ENCODE measurements around the gene EPN3.

Gene EPN3

DNA sequence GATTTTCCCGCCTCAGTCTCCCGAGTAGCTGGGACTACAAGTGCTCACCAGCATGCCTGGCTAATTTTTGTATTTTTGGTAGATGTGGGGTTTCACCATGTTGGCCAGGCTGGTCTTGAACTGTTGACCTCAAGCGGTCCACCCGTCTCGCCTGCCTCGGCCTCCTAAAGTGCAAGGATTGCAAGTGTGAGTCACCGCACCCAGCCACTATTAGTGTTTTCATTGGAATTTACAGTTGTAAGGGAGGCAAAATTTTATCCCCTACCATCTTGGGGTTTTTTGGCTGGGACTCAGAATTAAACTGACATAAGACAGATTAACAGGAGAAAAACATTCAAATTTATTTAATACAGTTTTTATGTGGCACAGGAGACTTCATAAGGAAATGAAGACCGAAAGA is 36.6 kb upstream of the EPN3 start:
- no peaks in the 10 kb centered on the region for H3K36me3 ChIP-seq (ENCODE audit: control insufficient read depth, insufficient read depth, low read length)
- no peak for DNase-seq
- H3K4me3 ChIP-seq (ENCODE audit: insufficient read depth, low read depth, low read length, poor library complexity, severe bottlenecking) = no peak overlapping the region
- H3K27ac ChIP-seq (ENCODE audit: insufficient read depth, low read length, poor library complexity, severe bottlenecking) = no peak overlapping the region
- no peaks in the 10 kb centered on the region for H3K27me3 ChIP-seq (replicated peaks; ENCODE audit: control insufficient read depth, insufficient read depth, low read length, poor library complexity, severe bottlenecking)
- no peaks in the 10 kb centered on the region for H3K9me3 ChIP-seq (ENCODE audit: control insufficient read depth, low read length)
- no peaks in the 10 kb centered on the region for H3K4me1 ChIP-seq (ENCODE audit: control insufficient read depth, insufficient read depth, low read length, poor library complexity, severe bottlenecking)

- H3K27me3 ChIP-seq (replicated peaks; ENCODE audit: control insufficient read depth, insufficient read depth, low read length, poor library complexity, severe bottlenecking) = no peaks in the 10 kb centered on the region
- H3K4me1 ChIP-seq (ENCODE audit: control insufficient read depth, insufficient read depth, low read length, poor library complexity, severe bottlenecking) = no peaks in the 10 kb centered on the region
- H3K4me3 ChIP-seq (ENCODE audit: insufficient read depth, low read depth, low read length, poor library complexity, severe bottlenecking) = no peak overlapping the region
- H3K9me3 ChIP-seq (ENCODE audit: control insufficient read depth, low read length) = no peaks in the 10 kb centered on the region
- no peaks in the 10 kb centered on the region for H3K36me3 ChIP-seq (ENCODE audit: control insufficient read depth, insufficient read depth, low read length)
- no peak for DNase-seq
- H3K27ac ChIP-seq (ENCODE audit: insufficient read depth, low read length, poor library complexity, severe bottlenecking) = no peak overlapping the region
Observed at GRCh38 chr17:50498021-50498874, 34.3 kb upstream of the EPN3 start.

GRCh38 chr17:50499270-50499669 is 33.3 kb upstream of the EPN3 start:
- no peaks in the 10 kb centered on the region for H3K4me1 ChIP-seq (ENCODE audit: control insufficient read depth, insufficient read depth, low read length, poor library complexity, severe bottlenecking)

GRCh38 chr17:50499721-50500120 is 32.8 kb upstream of the EPN3 start:
- Histone ChIP-seq H3K27me3 (replicated peaks; ENCODE audit: control insufficient read depth, insufficient read depth, low read length, poor library complexity, severe bottlenecking) (no peaks in the 10 kb centered on the region), H3K36me3 (ENCODE audit: control insufficient read depth, insufficient read depth, low read length) (no peaks in the 10 kb centered on the region), H3K9me3 (ENCODE audit: control insufficient read depth, low read length) (no peaks in the 10 kb centered on the region), H3K4me1 (ENCODE audit: control insufficient read depth, insufficient read depth, low read length, poor library complexity, severe bottlenecking) (no peaks in the 10 kb centered on the region), H3K4me3 (ENCODE audit: insufficient read depth, low read depth, low read length, poor library complexity, severe bottlenecking) (no peak overlapping the region), H3K27ac (ENCODE audit: insufficient read depth, low read length, poor library complexity, severe bottlenecking) (no peak overlapping the region)
- no peak for DNase-seq

More at GRCh38 chr17:50499270-50499669, 33.3 kb upstream of the EPN3 start:
- H3K36me3 ChIP-seq (ENCODE audit: control insufficient read depth, insufficient read depth, low read length) = no peaks in the 10 kb centered on the region
- no peaks in the 10 kb centered on the region for H3K9me3 ChIP-seq (ENCODE audit: control insufficient read depth, low read length)
- no peak overlapping the region for H3K4me3 ChIP-seq (ENCODE audit: insufficient read depth, low read depth, low read length, poor library complexity, severe bottlenecking)
- H3K27ac ChIP-seq (ENCODE audit: insufficient read depth, low read length, poor library complexity, severe bottlenecking) = no peak overlapping the region
- no peak for DNase-seq
- no peaks in the 10 kb centered on the region for H3K27me3 ChIP-seq (replicated peaks; ENCODE audit: control insufficient read depth, insufficient read depth, low read length, poor library complexity, severe bottlenecking)

DNA sequence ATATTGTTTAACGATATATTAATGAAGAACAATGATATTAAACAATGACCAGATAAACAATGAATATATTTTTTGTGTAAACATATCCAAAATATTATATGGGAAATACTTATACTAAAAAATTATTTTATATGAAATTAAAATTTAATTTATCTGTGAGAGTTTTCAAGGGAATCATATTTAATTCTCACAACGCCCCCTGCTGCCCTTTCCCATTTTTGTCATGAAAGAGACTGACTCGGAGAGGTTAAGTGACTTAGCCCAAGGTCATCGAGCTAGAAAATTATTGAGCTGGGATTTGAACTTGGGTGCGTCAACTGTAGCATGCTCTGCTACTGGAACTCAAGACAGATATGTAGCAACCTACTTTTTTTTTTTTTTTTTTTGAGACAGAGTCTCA is 31.5 kb upstream of the EPN3 start:
- DNase-seq = no peak
- Histone ChIP-seq H3K9me3 (ENCODE audit: control insufficient read depth, low read length) (no peaks in the 10 kb centered on the region), H3K36me3 (ENCODE audit: control insufficient read depth, insufficient read depth, low read length) (no peaks in the 10 kb centered on the region)

GRCh38 chr17:50502301-50502990 is 30.1 kb upstream of the EPN3 start:
- Histone ChIP-seq H3K4me1 (ENCODE audit: control insufficient read depth, insufficient read depth, low read length, poor library complexity, severe bottlenecking) (no peaks in the 10 kb centered on the region), H3K27ac (ENCODE audit: insufficient read depth, low read length, poor library complexity, severe bottlenecking) (no peak overlapping the region), H3K4me3 (ENCODE audit: insufficient read depth, low read depth, low read length, poor library complexity, severe bottlenecking) (no peak overlapping the region), H3K36me3 (ENCODE audit: control insufficient read depth, insufficient read depth, low read length) (no peaks in the 10 kb centered on the region), H3K9me3 (ENCODE audit: control insufficient read depth, low read length) (no peaks in the 10 kb centered on the region), H3K27me3 (replicated peaks; ENCODE audit: control insufficient read depth, insufficient read depth, low read length, poor library complexity, severe bottlenecking) (no peaks in the 10 kb centered on the region)
- DNase-seq = no peak

More for the DNA sequence above, 31.5 kb upstream of the EPN3 start:
- Histone ChIP-seq H3K27ac (ENCODE audit: insufficient read depth, low read length, poor library complexity, severe bottlenecking) (no peak overlapping the region), H3K4me1 (ENCODE audit: control insufficient read depth, insufficient read depth, low read length, poor library complexity, severe bottlenecking) (no peaks in the 10 kb centered on the region), H3K4me3 (ENCODE audit: insufficient read depth, low read depth, low read length, poor library complexity, severe bottlenecking) (no peak overlapping the region), H3K27me3 (replicated peaks; ENCODE audit: control insufficient read depth, insufficient read depth, low read length, poor library complexity, severe bottlenecking) (no peaks in the 10 kb centered on the region)

DNA sequence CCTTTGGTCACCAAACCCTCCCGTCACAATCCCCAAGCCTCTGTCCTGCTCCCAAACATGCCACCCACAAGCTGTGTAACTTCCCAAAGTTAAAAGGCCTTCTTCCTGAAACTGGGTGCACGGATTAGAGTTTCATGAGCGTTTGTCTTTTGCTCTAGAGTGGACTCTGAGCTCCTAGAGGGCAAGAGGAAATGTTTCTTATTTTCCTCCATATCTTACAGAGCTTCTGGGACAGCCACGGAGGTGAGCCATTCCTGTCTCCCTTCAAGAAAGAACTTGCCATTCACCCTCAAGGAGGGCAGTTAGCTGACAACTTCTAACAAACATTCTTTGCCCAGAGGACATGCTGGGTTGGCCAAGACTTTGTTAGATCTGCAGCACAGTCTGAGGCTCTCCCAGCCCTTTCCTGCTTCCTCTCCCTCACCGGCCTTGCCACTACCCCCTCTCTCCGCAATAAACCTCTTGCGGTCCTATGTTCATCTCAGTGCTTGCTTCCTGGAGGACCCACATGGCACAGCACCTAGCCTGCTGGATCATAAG is 26.9 kb upstream of the EPN3 start:
- Histone ChIP-seq H3K27ac (ENCODE audit: insufficient read depth, low read length, poor library complexity, severe bottlenecking) (no peak overlapping the region), H3K4me1 (ENCODE audit: control insufficient read depth, insufficient read depth, low read length, poor library complexity, severe bottlenecking) (peaks cover 9% of the 10 kb centered on the region), H3K36me3 (ENCODE audit: control insufficient read depth, insufficient read depth, low read length) (no peaks in the 10 kb centered on the region), H3K9me3 (ENCODE audit: control insufficient read depth, low read length) (no peaks in the 10 kb centered on the region), H3K4me3 (ENCODE audit: insufficient read depth, low read depth, low read length, poor library complexity, severe bottlenecking) (no peak overlapping the region), H3K27me3 (replicated peaks; ENCODE audit: control insufficient read depth, insufficient read depth, low read length, poor library complexity, severe bottlenecking) (no peaks in the 10 kb centered on the region)
- DNase-seq = no peak

DNA sequence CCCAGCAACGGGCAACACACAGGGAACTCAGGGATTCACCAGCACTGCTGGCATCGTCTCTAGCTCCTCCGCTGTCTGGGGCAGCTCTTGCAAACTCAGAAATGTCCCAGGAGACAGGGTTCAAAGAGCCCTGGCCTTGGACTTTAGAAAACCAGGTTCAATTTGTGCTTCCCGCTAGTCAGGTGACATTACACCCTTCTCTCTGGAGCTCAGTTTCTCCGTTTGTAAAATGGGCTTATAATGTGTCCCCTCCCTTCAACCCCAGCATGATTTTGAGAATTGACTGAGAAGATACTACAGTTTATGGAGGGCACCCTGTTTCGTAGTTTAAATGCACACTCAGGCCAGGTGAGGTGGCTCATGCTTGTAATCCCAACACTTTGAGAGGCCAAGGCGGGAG is 26.2 kb upstream of the EPN3 start:
- no peak overlapping the region for H3K27ac ChIP-seq (ENCODE audit: insufficient read depth, low read length, poor library complexity, severe bottlenecking)
- no peaks in the 10 kb centered on the region for H3K36me3 ChIP-seq (ENCODE audit: control insufficient read depth, insufficient read depth, low read length)
- no peak overlapping the region for H3K4me3 ChIP-seq (ENCODE audit: insufficient read depth, low read depth, low read length, poor library complexity, severe bottlenecking)
- H3K27me3 ChIP-seq (replicated peaks; ENCODE audit: control insufficient read depth, insufficient read depth, low read length, poor library complexity, severe bottlenecking) = no peaks in the 10 kb centered on the region
- DNase-seq = no peak
- H3K4me1 ChIP-seq (ENCODE audit: control insufficient read depth, insufficient read depth, low read length, poor library complexity, severe bottlenecking) = peaks cover 12% of the 10 kb centered on the region
- H3K9me3 ChIP-seq (ENCODE audit: control insufficient read depth, low read length) = no peaks in the 10 kb centered on the region

DNA sequence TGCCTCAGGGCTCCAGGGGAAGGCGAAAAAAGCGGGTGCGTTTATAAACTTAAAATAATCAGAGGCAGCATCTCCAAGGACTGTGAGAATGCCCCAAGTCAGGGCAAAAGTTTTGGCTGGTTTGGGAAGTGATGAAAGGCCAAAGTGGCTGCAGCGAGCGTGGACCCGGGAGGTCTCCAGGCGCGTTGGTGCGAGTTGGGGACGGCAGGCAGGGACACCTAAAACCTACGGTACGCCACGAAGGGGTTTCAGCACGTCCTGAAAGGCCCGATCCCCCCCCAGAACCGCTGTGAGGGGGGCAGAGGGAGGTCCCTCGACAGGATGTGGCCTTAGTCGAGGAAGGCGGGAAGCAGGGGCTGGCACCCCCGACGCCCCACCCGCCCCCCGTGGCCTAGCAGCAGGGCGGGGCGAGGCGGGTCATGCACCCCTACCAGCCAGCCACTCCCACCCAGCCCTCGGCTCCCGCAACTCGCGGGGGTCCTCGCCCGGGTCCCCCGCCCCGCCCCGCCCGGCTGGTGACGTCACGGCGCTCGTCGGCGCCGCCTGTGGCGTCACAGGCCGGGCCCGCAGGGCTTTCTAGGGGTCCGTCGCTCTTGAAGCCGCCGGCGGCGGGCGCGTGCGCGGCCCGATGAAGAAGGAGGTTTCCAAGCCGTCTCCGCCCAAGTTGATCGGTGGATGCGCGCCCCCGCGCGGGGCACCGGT is 24.5 kb upstream of the EPN3 start, which contains the start of gene MYCBPAP:
TSS of gene MYCBPAP (plus strand) at position 569 of the 702 bp plus-strand sequence. CDS start 236 bp downstream, outside the sequence.
- DNase-seq = peak; percentile 66 to 75 (median 72)
- Histone ChIP-seq H3K27me3 (replicated peaks; ENCODE audit: control insufficient read depth, insufficient read depth, low read length, poor library complexity, severe bottlenecking) (no peaks in the 10 kb centered on the region), H3K4me3 (ENCODE audit: insufficient read depth, low read depth, low read length, poor library complexity, severe bottlenecking) (peak within 1 kb of the TSS; percentile 74), H3K9me3 (ENCODE audit: control insufficient read depth, low read length) (no peaks in the 10 kb centered on the region), H3K36me3 (ENCODE audit: control insufficient read depth, insufficient read depth, low read length) (no peaks in the 10 kb centered on the region), H3K27ac (ENCODE audit: insufficient read depth, low read length, poor library complexity, severe bottlenecking) (peak within 1 kb of the TSS; percentile 62), H3K4me1 (ENCODE audit: control insufficient read depth, insufficient read depth, low read length, poor library complexity, severe bottlenecking) (peaks cover 12% of the 10 kb centered on the region)

All from effector memory CD4-positive, alpha-beta T cell (primary cell).